K562 (cell line): ENCODE data around the gene SMAD7. TPM values are rescaled to one million over a fixed set of nuclear protein-coding genes. Genes with fewer than 3 reads are reported as not detected.
A peak's percentile ranks its signal among the peaks of the same experiment; 100 is the strongest.

ENCODE experiments used
- ATAC-seq: fragments of 200-7000 bp; cut with Tn5 transposase; 3 replicates; pipeline ENCODE4 v1.9.1; 2020; ENCODE audit warnings: moderate library complexity
- Bru-seq: library from RNA; stranded (reverse); fragments of 400-500 nt; gene quantifications from one replicate; lab custom pipeline; 2021; lab: Mats Ljungman, UMichigan
- BruChase-seq, 2 experiments: library from RNA; stranded (reverse); fragments of 400-500 nt; gene quantifications; one replicate each; lab custom pipeline; 2021; lab: Mats Ljungman, UMichigan
- BruUV-seq: library from RNA; stranded (reverse); fragments of 400-500 nt; replicated peaks from 2 replicates; lab custom pipeline; 2021; lab: Mats Ljungman, UMichigan
- CTCF ChIA-PET: fragments of 300-600 bp; formaldehyde crosslinking; extraction: SDS; loops from one replicate; lab custom pipeline; 2021; ENCODE audit warnings: low intra/inter-chr PET ratio; lab: Yijun Ruan, JAX
- POLR2A ChIA-PET: fragments of 300-600, 350-650 bp; sonication (Branson Sonifier 250); formaldehyde crosslinking; extraction: SDS; loops from one replicate; lab custom pipeline; 2021; ENCODE audit warnings: antibody characterized with exemption, inconsistent platforms; lab: Yijun Ruan, JAX
- DNase-seq, 4 experiments: peaks; one replicate each; pipeline versions ENCODE4 v3.0.0 to v3.0.0-alpha.2; 2011 to 2018; ENCODE audit warnings: low spot score in 3 of 4, mixed read lengths in 3 of 4; ENCODE audit errors: extremely low read depth in 1 of 4
- FAIRE-seq: peaks from 2 replicates; lab custom pipeline; 2011; peaks lifted over from hg19 to GRCh38; lab: Jason Lieb, UNC
- H2AFZ ChIP-seq: 2 replicates; pipeline ENCODE4 v1.6.0; 2011; ENCODE audit warnings: low read depth, low read length, control low read depth, inconsistent platforms
- H3K27ac ChIP-seq: fragments of 200-600 bp; 3 replicates; pipeline ENCODE4 v1.8.0; 2011; ENCODE audit warnings: low read depth, mild to moderate bottlenecking, control low read depth, inconsistent platforms, low read length, moderate library complexity, mixed read lengths; ENCODE audit errors: extremely low read depth
- H3K27me3 ChIP-seq, 2 experiments: fragments of 300-600 bp in 1 of 2; 2 replicates in 1 of 2; 3 replicates in 1 of 2; pipeline versions ENCODE4 v1.6.0 to v1.8.0; 2011; ENCODE audit warnings: inconsistent platforms in 2 of 2, low read length in 2 of 2, mild to moderate bottlenecking in 1 of 2, mixed read lengths in 1 of 2, moderate library complexity in 1 of 2; ENCODE audit not compliant: control insufficient read depth in 2 of 2, insufficient read depth in 2 of 2
- H3K36me3 ChIP-seq: fragments of 300-600 bp; 3 replicates; pipeline ENCODE4 v1.8.0; 2011; ENCODE audit warnings: mild to moderate bottlenecking, low read length, inconsistent platforms; ENCODE audit not compliant: control insufficient read depth, insufficient read depth
- H3K4me1 ChIP-seq, 2 experiments: fragments of 200-600 bp in 1 of 2; replicated peaks in 1 of 2; 2 replicates in 1 of 2; 3 replicates in 1 of 2; pipeline versions ENCODE4 v1.5.1 to v1.8.0; 2011; ENCODE audit warnings: inconsistent platforms in 2 of 2, low read length in 2 of 2, mild to moderate bottlenecking in 1 of 2, mixed read lengths in 1 of 2, moderate library complexity in 1 of 2; ENCODE audit not compliant: control insufficient read depth in 2 of 2, insufficient read depth in 2 of 2
- H3K4me2 ChIP-seq: 2 replicates; pipeline ENCODE4 v1.6.1; 2011; ENCODE audit warnings: low read length, control low read depth, inconsistent platforms, mixed read lengths; ENCODE audit not compliant: insufficient read depth
- H3K4me3 ChIP-seq: fragments of 200-600 bp; sonication (generic), shearing (Covaris generic); 2 replicates; pipeline ENCODE4 v1.5.1; 2016; ENCODE audit warnings: control low read depth, inconsistent platforms
- H3K79me2 ChIP-seq: fragments of 200-600 bp; 3 replicates; pipeline ENCODE4 v1.8.0; 2011; ENCODE audit warnings: low read length, inconsistent platforms; ENCODE audit not compliant: control insufficient read depth, insufficient read depth
- H3K9ac ChIP-seq, 2 experiments: 2 replicates each; pipeline versions ENCODE4 v1.6.0 to v1.6.1; 2011; ENCODE audit warnings: low read depth in 2 of 2, low read length in 2 of 2, control low read depth in 1 of 2, inconsistent platforms in 1 of 2, mild to moderate bottlenecking in 1 of 2, mixed read lengths in 1 of 2; ENCODE audit not compliant: insufficient read depth in 1 of 2
- H3K9me1 ChIP-seq: one replicate; pipeline ENCODE4 v1.6.0; 2011; ENCODE audit warnings: inconsistent platforms, mild to moderate bottlenecking, low read length, moderate library complexity; ENCODE audit not compliant: control insufficient read depth, insufficient read depth
- H3K9me3 ChIP-seq: replicated peaks from 2 replicates; pipeline ENCODE4 v1.5.1; 2011; ENCODE audit warnings: low read depth, low read length, inconsistent platforms; ENCODE audit not compliant: control insufficient read depth, insufficient read depth
- H4K20me1 ChIP-seq: replicated peaks from 2 replicates; pipeline ENCODE4 v1.6.1; 2011; ENCODE audit warnings: low read length, inconsistent platforms, mixed read lengths; ENCODE audit not compliant: control insufficient read depth, insufficient read depth
- BRD4 ChIP-seq: fragments of 200-600 bp; sonication (generic); IDR thresholded peaks from 2 replicates; pipeline ENCODE4 v1.6.1; 2017; ENCODE audit warnings: inconsistent platforms
- CREB3L1 ChIP-seq: fragments of 450-650 bp; IDR thresholded peaks from 2 replicates; pipeline ENCODE4 v1.6.1; 2014; ENCODE audit warnings: low read depth, mild to moderate bottlenecking, moderate library complexity, borderline replicate concordance
- KDM5B ChIP-seq: fragments of 200-600 bp; sonication (generic); IDR thresholded peaks from 2 replicates; pipeline ENCODE4 v1.6.1; 2012; ENCODE audit warnings: low read depth, mild to moderate bottlenecking, moderate library complexity, low read length, control low read depth, inconsistent platforms; ENCODE audit not compliant: insufficient replicate concordance
- MAZ ChIP-seq, 2 experiments: fragments of 450-650 bp in 1 of 2; sonication (generic) in 1 of 2; formaldehyde crosslinking; IDR thresholded peaks in 1 of 2; conservative IDR thresholded peaks in 1 of 2; 2 replicates each; pipeline versions ENCODE4 v1.4.0 to v1.5.0; 2020; ENCODE audit warnings: mild to moderate bottlenecking in 1 of 2, missing genetic modification reagents in 1 of 2
- MITF ChIP-seq: IDR thresholded peaks from 2 replicates; pipeline ENCODE4 v1.6.1; 2014; ENCODE audit warnings: antibody characterized with exemption
- VEZF1 ChIP-seq: fragments of 200-800 bp; sonication (Bioruptor generic); IDR thresholded peaks from 2 replicates; pipeline ENCODE4 v1.6.1; 2017; ENCODE audit warnings: missing genetic modification characterization, missing compliant biosample characterization
- ZNF282 ChIP-seq: sonication (generic); formaldehyde crosslinking; IDR thresholded peaks from 2 replicates; pipeline ENCODE4 v1.8.1; 2023; ENCODE audit warnings: missing genetic modification reagents
- ZNF589 ChIP-seq: fragments of 200-800 bp; sonication (Bioruptor generic); IDR thresholded peaks from 2 replicates; pipeline ENCODE4 v1.6.1; 2016; ENCODE audit warnings: low read depth, missing genetic modification characterization, missing compliant biosample characterization
- WGBS: fragments of 100-300 bp; shearing (Covaris generic); methylation state at CpG from one replicate; pipeline ENCODE4 v1.1.6; 2016; ENCODE audit warnings: low coverage, mixed read lengths; ENCODE audit not compliant: insufficient coverage; ENCODE audit errors: missing lambda C conversion rate; 5-methylcytosine and 5-hydroxymethylcytosine counted together
- in situ Hi-C: fragments of 300-500 bp; cut with MboI; formaldehyde crosslinking; loops from 4 replicates; pipeline ENCODE4 v1.15.0; 2018; ENCODE audit warnings: inconsistent platforms, mixed read lengths
- intact Hi-C: fragments of 100-400 bp; cut with micrococcal nuclease; formaldehyde crosslinking; loops from 2 replicates; pipeline ENCODE4 v1.14.2; 2022
- long read RNA-seq, 3 experiments: library from polyadenylated mRNA in 2 of 3; library from RNA in 1 of 3; unstranded in 2 of 3; stranded (forward) in 1 of 3; transcript quantifications; one replicate each; pipeline ENCODE4 v2.0.0, GENCODE V29; 2019 to 2022
- polyA minus RNA-seq, 3 experiments: library from RNA; depleted of rRNA, polyadenylated mRNA; stranded (reverse); fragments of >200 nt; gene quantifications; 2 replicates each; pipeline ENCODE4 v1.2.3, GENCODE V29; 2011
- polyA plus RNA-seq, 8 experiments: library from polyadenylated mRNA; depleted of rRNA in 4 of 8; stranded (reverse) in 5 of 8; unstranded in 3 of 8; fragments of >200 nt; fragmentation: Nextera tagmentation in 2 of 8; fragmentation: Illumina TruSeq in 1 of 8; extraction: Ambion mirVana in 2 of 8; extraction: Trizol in 1 of 8; gene quantifications; 2 replicates each; pipeline versions ENCODE4 v1.2.1 to v1.2.3, GENCODE V29; 2011 to 2014; ENCODE audit warnings: inconsistent platforms in 1 of 8, missing spikeins in 1 of 8
- total RNA-seq, 7 experiments: library from RNA; depleted of rRNA in 6 of 7; stranded (reverse); fragments of >200 nt in 6 of 7; fragmentation: Illumina TruSeq in 2 of 7; extraction: Trizol in 2 of 7; gene quantifications; 2 replicates each; pipeline versions ENCODE4 v1.2.1 to v1.2.3, GENCODE V29; 2011 to 2021; ENCODE audit warnings: low replicate concordance in 1 of 7

The SMAD7 gene
- 2.6 and 6.2 TPM in 2 replicates for total RNA-seq (2011; cell fraction: chromatin; rRNA removed; ENCODE audit: low replicate concordance)
- total RNA-seq (2011; cell fraction: nucleolus; rRNA removed), result 3.9 and 7.0 TPM in 2 replicates
- 3.3 and 4.1 TPM in 2 replicates for total RNA-seq (2011; cell fraction: nucleoplasm; rRNA removed)
- total RNA-seq (2014; rRNA removed) (2.9 and 3.0 TPM in 2 replicates), total RNA-seq (2014; rRNA removed; fragmentation: Illumina TruSeq; extraction: Trizol) (1.1 and 1.3 TPM in 2 replicates), total RNA-seq (2015; rRNA removed; fragmentation: Illumina TruSeq; extraction: Trizol) (0.90 and 0.94 TPM in 2 replicates), total RNA-seq (2021) (2.1 and 2.5 TPM in 2 replicates), polyA plus RNA-seq (2011; rRNA removed) (1.8 TPM in 2 replicates), polyA plus RNA-seq (2014; fragmentation: Illumina TruSeq; extraction: Trizol) (1.4 and 1.6 TPM in 2 replicates), polyA plus RNA-seq (2014; fragmentation: Nextera tagmentation; extraction: Ambion mirVana) (under 1 TPM; 0.13 to 0.23 TPM), polyA plus RNA-seq (2014; rRNA removed) (1.8 and 2.9 TPM in 2 replicates), polyA minus RNA-seq (2011; rRNA and poly(A)+ RNA removed) (3.4 and 3.7 TPM in 2 replicates), Bru-seq, nascent RNA (percentile 51 among the genes with signal in this experiment), BruChase-seq, experiment 1, labeled RNA remaining after a 2-hour chase (percentile 47 among the genes with signal in this experiment), BruChase-seq, experiment 2, labeled RNA remaining after a 6-hour chase (percentile 46 among the genes with signal in this experiment)
- polyA plus RNA-seq (2011; cell fraction: cytosol; rRNA removed), result 3.3 and 3.7 TPM in 2 replicates
- 4.6 and 5.7 TPM in 2 replicates for polyA plus RNA-seq (2011; cell fraction: nucleus; rRNA removed)
- polyA plus RNA-seq (2012), result 1.7 and 4.1 TPM in 2 replicates
- polyA minus RNA-seq (2011; cell fraction: cytosol; rRNA and poly(A)+ RNA removed), result 2.0 and 4.6 TPM in 2 replicates
- polyA minus RNA-seq (2011; cell fraction: nucleus; rRNA and poly(A)+ RNA removed), result 3.8 and 4.7 TPM in 2 replicates
- long read RNA-seq, experiment 1, full-length matches to known transcripts, result 7 of 7 reads
- long read RNA-seq, experiment 1, partial matches to known transcripts, result 0 of 7 reads
- long read RNA-seq, experiment 1, other reads (novel, unspliced or antisense), result 0 of 7 reads
- long read RNA-seq, experiment 2, partial matches to known transcripts, result 0 of 2 reads
- long read RNA-seq, experiment 2, other reads (novel, unspliced or antisense), result 2 of 2 reads
- long read RNA-seq, experiment 3, result 0 reads

- H3K36me3 ChIP-seq, result no peaks in the 10 kb centered on the region
- BruUV-seq, result TSS peak; percentile 69
- peaks cover 0 to 12% of the 10 kb centered on the region in 2 experiments; a peak in 2 of 5 replicates for H3K27me3 ChIP-seq
- peaks cover 11% of the 10 kb centered on the region; the same call in 2 of the 3 replicates for H3K79me2 ChIP-seq
- WGBS, result 1% methylated on average over 23 of the region's 71 CpGs
- CTCF ChIA-PET, result interaction anchor here (0.7 to 1.0 kb wide), 3 partner anchors 72 to 291 kb away, joined by 3 to 4 read pairs (median 4); no protein-coding TSS in a partner anchor
- POLR2A ChIA-PET, result interaction anchor here (0.6 to 1.8 kb wide), 2 partner anchors 10 to 11 kb away, joined by 3 to 6 read pairs; no protein-coding TSS in a partner anchor
- H3K9me1 ChIP-seq, result peaks cover 3% of the 10 kb centered on the region
- peak; percentile 63 for TF ChIP-seq VEZF1 (CRISPR knock-in tag)
- TF ChIP-seq MITF, result no peak
- TF ChIP-seq BRD4, result 0 out of 2 replicates have a peak, but pooled peaks have one; percentile 41
- 0 out of 2 replicates have a peak, but pooled peaks have one; percentile 7 for TF ChIP-seq ZNF589 (CRISPR knock-in tag)
- no peak for TF ChIP-seq ZNF282 (CRISPR knock-in tag)
- no peak for TF ChIP-seq CREB3L1
- TF ChIP-seq KDM5B, result peak; percentile 19
- 0 out of 4 replicates have a peak, but pooled peaks of 1 of the 2 experiments have one; percentile 14 for TF ChIP-seq MAZ (CRISPR knock-in tag; conservative IDR thresholded peaks at IDR 0.05 in 1 of 2, IDR thresholded peaks at IDR 0.05 in 1 of 2)
- TF ChIP-seq, all 486 proteins: peak for 5
- H3K9me3 ChIP-seq, result no peaks in the 10 kb centered on the region
- FAIRE-seq, result no peak
- H3K4me2 ChIP-seq, result peak within 1 kb of the TSS; percentile 63
- intact Hi-C loops (no loop called here), in situ Hi-C loops (no loop called here)
- peak within 1 kb of the TSS; percentile 55 for H2AFZ ChIP-seq
- peak within 1 kb of the TSS; percentile 67; the same call in 1 of the 3 replicates for H3K27ac ChIP-seq
- peak within 1 kb of the TSS in 1 of 2 experiments; percentile 89; a peak in 3 of 4 replicates for H3K9ac ChIP-seq
- ATAC-seq, result no peak
- peak in 2 of 4 experiments; percentile 23 to 26 for DNase-seq
- peaks cover 5% of the 10 kb centered on the region; the same call in 1 of the 2 replicates for H4K20me1 ChIP-seq
- peak within 1 kb of the TSS; percentile 46 for H3K4me3 ChIP-seq
- H3K4me1 ChIP-seq, result peaks cover 14 to 45% of the 10 kb centered on the region in 2 experiments
These were observed at the start of gene SMAD7 for GRCh38 chr18:48950536-48951447. Gene SMAD7, minus strand, starts transcription at chr18:48950965. Its CDS starts 541 bp downstream, at chr18:48950424.
